Measurements from ENCODE around the gene KCNC1. TPM values are rescaled to one million over a fixed set of nuclear protein-coding genes. Genes with fewer than 3 reads are reported as not detected.
A peak's percentile ranks its signal among the peaks of the same experiment; 100 is the strongest.

KCNC1 gene
- total and polyA plus RNA-seq, 2 experiments from 2014 or later, result 0.11 TPM; not detected in 1

GRCh38 chr11:17720796-17721171 lies 13.8 kb upstream of the KCNC1 start:
- no peaks in the 10 kb centered on the region for H3K79me2 ChIP-seq (replicated peaks; ENCODE audit: insufficient read depth)
- H2AFZ ChIP-seq, result peak overlapping the region; percentile 95
- peaks cover 10% of the 10 kb centered on the region for H3K4me1 Mint-ChIP-seq
- no peaks in the 10 kb centered on the region for H3K9me3 Mint-ChIP-seq
- DNase-seq (ENCODE audit: low spot score) (peak; percentile 52), ATAC-seq (peak; percentile 30)
- H3F3A ChIP-seq (replicated peaks; ENCODE audit: low read depth), result no peaks in the 10 kb centered on the region
- no peaks in the 10 kb centered on the region for H3K9me2 ChIP-seq (ENCODE audit: insufficient read depth)
- H3K4me1 ChIP-seq (ENCODE audit: insufficient read depth), result peaks cover 7% of the 10 kb centered on the region; the same call in 1 of the 2 replicates
- peak overlapping the region; percentile 60 for H3K4me3 Mint-ChIP-seq
- H3K4me3 ChIP-seq, result peak overlapping the region; percentile 70
- no peaks in the 10 kb centered on the region; the same call in 1 of the 2 replicates for H4K20me1 ChIP-seq (replicated peaks; ENCODE audit: insufficient read depth)
- no peak overlapping the region for H3K27ac ChIP-seq (ENCODE audit: low read depth)
- H3K36me3 ChIP-seq (ENCODE audit: insufficient read depth), result no peaks in the 10 kb centered on the region
- H3K27ac Mint-ChIP-seq, result no peak overlapping the region
- H3K4me2 ChIP-seq, result peak overlapping the region; percentile 94
- peaks cover 41% of the 10 kb centered on the region for H3K27me3 Mint-ChIP-seq (ENCODE audit: insufficient read depth, low read depth, poor library complexity)
- TF ChIP-seq EZH2 (IDR thresholded peaks at IDR 0.05; ENCODE audit: low read depth, unreplicated experiment), result no peak
- TF ChIP-seq CTCF (conservative IDR thresholded peaks at IDR 0.05; ENCODE audit: low read depth in 2 of 2), result no peak
- no peak for TF ChIP-seq JUNB (IDR thresholded peaks at IDR 0.05; ENCODE audit: unreplicated experiment)
- TF ChIP-seq CREB1 (CRISPR knock-in tag; IDR thresholded peaks at IDR 0.05; ENCODE audit: low read depth), result no peak
- TF ChIP-seq STAT1 (IDR thresholded peaks at IDR 0.05; ENCODE audit: unreplicated experiment), result no peak
- no peak for TF ChIP-seq ZNF331 (CRISPR knock-in tag; IDR thresholded peaks at IDR 0.05; ENCODE audit: low read depth)
- no peak for TF ChIP-seq REST (IDR thresholded peaks at IDR 0.05; ENCODE audit: unreplicated experiment)
- TF ChIP-seq ZNF462 (CRISPR knock-in tag; IDR thresholded peaks at IDR 0.05), result no peak
- no peak for TF ChIP-seq ZNF114 (CRISPR knock-in tag; IDR thresholded peaks at IDR 0.05)
- TF ChIP-seq NANOG (IDR thresholded peaks at IDR 0.05; ENCODE audit: borderline replicate concordance), result no peak
- no peak for TF ChIP-seq EZH2phosphoT487 (IDR thresholded peaks at IDR 0.05; ENCODE audit: unreplicated experiment)
- no peak for TF ChIP-seq ETS1 (IDR thresholded peaks at IDR 0.05)
- no peak for TF ChIP-seq POLR2AphosphoS5 (IDR thresholded peaks at IDR 0.05; ENCODE audit: low read depth)
- peaks cover 100% of the 10 kb centered on the region for H3K27me3 ChIP-seq (ENCODE audit: insufficient read depth)
- H3K36me3 Mint-ChIP-seq (ENCODE audit: low read depth), result no peaks in the 10 kb centered on the region

Measured in GM23338 (cell line).